Progenitor cell of endocrine pancreas (in vitro differentiated cells): ENCODE data around the gene KHDRBS1. TPM values are rescaled to one million over a fixed set of nuclear protein-coding genes. Genes with fewer than 3 reads are reported as not detected.

ENCODE experiments used
- DNase-seq: peaks from one replicate; pipeline ENCODE4 v3.0.0; 2021; ENCODE audit warnings: low spot score; ENCODE audit not compliant: unreplicated experiment
- H3K27ac Mint-ChIP-seq: 2 replicates; pipeline ENCODE4 v1.8.0; 2021; ENCODE audit warnings: mild to moderate bottlenecking, moderate library complexity, mixed read lengths
- H3K27me3 Mint-ChIP-seq: 2 replicates; pipeline ENCODE4 v1.8.0; 2021; ENCODE audit warnings: mixed read lengths
- H3K36me3 Mint-ChIP-seq: 2 replicates; pipeline ENCODE4 v1.8.0; 2022; ENCODE audit warnings: mixed read lengths; ENCODE audit not compliant: insufficient read depth
- H3K4me1 Mint-ChIP-seq: 2 replicates; pipeline ENCODE4 v1.8.0; 2021; ENCODE audit warnings: low read depth, mixed read lengths
- H3K4me3 Mint-ChIP-seq: 2 replicates; pipeline ENCODE4 v1.8.0; 2021; ENCODE audit warnings: low read depth, mild to moderate bottlenecking, moderate library complexity, mixed read lengths
- H3K9me3 Mint-ChIP-seq: 2 replicates; pipeline ENCODE4 v1.8.0; 2021; ENCODE audit warnings: low read depth, mixed read lengths
- CTCF ChIP-seq: fragments of 200-600 bp; sonication (generic); IDR thresholded peaks from one replicate; pipeline ENCODE4 v1.5.0; 2021; ENCODE audit warnings: antibody characterized with exemption, mild to moderate bottlenecking; ENCODE audit not compliant: unreplicated experiment
- total RNA-seq: library from RNA; stranded (reverse); gene quantifications from 2 replicates; pipeline ENCODE4 v1.2.1, GENCODE V29; 2021

Gene KHDRBS1
- total RNA-seq, 1 donor from 2014 or later = 235 TPM

- H3K4me1 Mint-ChIP-seq = no peaks in the 10 kb centered on the region
- DNase-seq = no peak
- no peak for TF ChIP-seq CTCF
- H3K27ac Mint-ChIP-seq = no peak overlapping the region
- no peaks in the 10 kb centered on the region for H3K27me3 Mint-ChIP-seq
- no peaks in the 10 kb centered on the region for H3K36me3 Mint-ChIP-seq
- no peak overlapping the region for H3K4me3 Mint-ChIP-seq
- no peaks in the 10 kb centered on the region for H3K9me3 Mint-ChIP-seq
Measured at GRCh38 chr1:32005522-32005921, 8.1 kb upstream of the KHDRBS1 start.

DNA sequence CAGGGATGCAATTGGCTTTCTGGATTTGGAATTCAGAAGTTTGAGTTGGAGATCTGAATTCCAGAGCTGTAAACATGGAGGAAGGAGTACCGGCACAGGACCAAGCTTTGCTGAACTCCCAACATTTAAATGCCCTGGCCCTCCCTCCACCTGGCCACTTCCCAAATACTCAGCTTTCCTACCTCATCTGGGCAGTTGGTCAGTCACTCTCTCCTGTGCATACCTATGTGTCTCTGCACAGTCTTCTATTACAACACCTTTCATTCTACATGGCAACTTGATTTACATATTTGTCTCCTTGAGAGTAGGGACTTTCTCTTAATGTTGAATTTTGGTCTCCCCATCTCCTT lies 6.1 kb upstream of the KHDRBS1 start:
- Mint-ChIP-seq H3K36me3 (no peaks in the 10 kb centered on the region), H3K4me3 (no peak overlapping the region), H3K27ac (no peak overlapping the region), H3K4me1 (peaks cover 1% of the 10 kb centered on the region), H3K9me3 (no peaks in the 10 kb centered on the region), H3K27me3 (no peaks in the 10 kb centered on the region)
- no peak for DNase-seq
- no peak for TF ChIP-seq CTCF

GRCh38 chr1:32010246-32010645 lies 3.4 kb upstream of the KHDRBS1 start:
- Mint-ChIP-seq H3K27ac (peak overlapping the region; percentile 33), H3K9me3 (no peaks in the 10 kb centered on the region), H3K4me1 (peaks cover 7% of the 10 kb centered on the region), H3K4me3 (no peak overlapping the region), H3K27me3 (no peaks in the 10 kb centered on the region), H3K36me3 (no peaks in the 10 kb centered on the region)
- no peak for DNase-seq
- no peak for TF ChIP-seq CTCF

GRCh38 chr1:32012709-32013385 lies 821 bp upstream of the KHDRBS1 start:
- Mint-ChIP-seq H3K27me3 (no peaks in the 10 kb centered on the region), H3K4me1 (peaks cover 21% of the 10 kb centered on the region), H3K36me3 (peaks cover 5% of the 10 kb centered on the region), H3K4me3 (peak overlapping the region; percentile 92), H3K9me3 (no peaks in the 10 kb centered on the region), H3K27ac (peak overlapping the region; percentile 99)
- no peak for TF ChIP-seq CTCF
- no peak for DNase-seq

DNA sequence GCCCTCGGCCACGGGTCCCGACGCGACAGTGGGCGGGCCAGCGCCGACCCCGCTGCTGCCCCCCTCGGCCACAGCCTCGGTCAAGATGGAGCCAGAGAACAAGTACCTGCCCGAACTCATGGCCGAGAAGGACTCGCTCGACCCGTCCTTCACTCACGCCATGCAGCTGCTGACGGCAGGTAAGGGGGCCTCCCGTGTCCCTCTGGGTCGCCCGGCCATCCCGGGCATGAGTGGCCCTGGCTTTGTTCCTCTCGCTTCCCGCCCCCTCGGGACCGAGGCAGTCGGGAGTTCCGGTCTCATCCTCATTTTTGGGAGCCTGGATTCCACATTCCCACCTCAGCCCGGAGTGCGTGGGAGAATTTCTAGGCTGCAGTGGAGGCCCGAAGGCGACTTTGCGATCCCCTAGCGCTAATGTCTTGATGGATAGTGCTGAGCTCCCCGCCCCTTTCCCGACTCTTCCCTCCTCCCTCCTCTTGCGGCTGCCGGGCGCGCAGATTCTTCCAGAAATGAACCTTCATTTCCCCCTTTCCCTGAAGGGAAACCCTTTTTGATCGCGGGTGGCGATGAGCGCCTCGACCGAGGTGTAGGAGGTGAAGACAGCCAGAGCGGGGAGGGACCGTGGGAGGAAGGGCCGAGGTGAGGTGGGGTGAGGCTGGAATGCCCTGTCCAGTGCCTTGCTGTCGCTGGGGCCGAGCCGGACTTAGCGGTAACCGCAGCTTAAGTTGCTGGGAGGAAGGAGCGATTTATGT lies 705 bp downstream of the KHDRBS1 start:
- Mint-ChIP-seq H3K4me1 (peaks cover 22% of the 10 kb centered on the region), H3K27ac (peak overlapping the region; percentile 98), H3K27me3 (no peaks in the 10 kb centered on the region)

More for the DNA sequence above, 705 bp downstream of the KHDRBS1 start:
- peak; percentile 24 for DNase-seq
- peak; percentile 22 for TF ChIP-seq CTCF
- Mint-ChIP-seq H3K36me3 (peaks cover 6% of the 10 kb centered on the region), H3K9me3 (no peaks in the 10 kb centered on the region), H3K4me3 (peak overlapping the region; percentile 98)
